ENCODE measurements around the gene MELTF. TPM values are rescaled to one million over a fixed set of nuclear protein-coding genes. Genes with fewer than 3 reads are reported as not detected.

Gene MELTF
- total RNA-seq, 1 donor from 2014 or later, result 3.9 TPM

DNA sequence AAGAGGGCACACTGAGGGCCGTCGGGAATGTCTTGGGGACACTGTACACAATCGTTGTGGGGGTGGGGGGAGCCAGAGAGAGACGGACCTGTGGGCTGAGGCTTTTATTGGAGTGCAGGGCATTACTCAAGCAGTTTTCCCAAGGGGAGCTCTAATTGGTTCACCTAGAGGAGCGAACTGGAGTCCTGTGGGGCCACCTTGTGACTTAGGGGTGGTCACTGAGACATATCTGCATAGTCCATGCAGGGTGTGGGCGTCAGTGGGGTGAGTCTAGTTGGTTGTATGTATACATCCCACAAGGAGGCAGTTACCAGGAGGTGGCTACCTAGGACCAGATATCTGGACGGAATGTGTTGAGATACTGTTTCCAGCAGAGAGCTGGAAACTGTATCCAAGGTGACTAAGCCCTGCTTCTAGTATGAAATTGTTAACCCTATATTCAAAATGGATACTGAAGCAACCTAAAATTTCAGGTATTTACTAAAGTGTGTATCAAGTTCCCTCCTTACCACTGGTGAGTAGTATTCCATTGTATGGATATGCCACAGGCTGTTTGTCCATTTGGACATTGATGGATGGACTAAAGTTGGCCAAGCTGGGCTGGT, 58.4 kb downstream of the MELTF start:
- DNase-seq (ENCODE audit: low spot score), result no peak
- H3K27ac Mint-ChIP-seq, result peak overlapping the region; percentile 48
- H3K27me3 Mint-ChIP-seq (ENCODE audit: insufficient read depth), result peaks cover 11% of the 10 kb centered on the region
- intact Hi-C loops (cut with micrococcal nuclease), result loop anchor here (1.0 kb wide), 1 partner anchor 362 kb away; no protein-coding TSS in a partner anchor
- H3K36me3 Mint-ChIP-seq (ENCODE audit: low read depth), result peaks cover 4% of the 10 kb centered on the region
- no peaks in the 10 kb centered on the region for H3K9me3 Mint-ChIP-seq
- peaks cover 17% of the 10 kb centered on the region for H3K4me1 Mint-ChIP-seq (ENCODE audit: low read depth)
- H3K4me3 Mint-ChIP-seq, result peak overlapping the region; percentile 86

DNA sequence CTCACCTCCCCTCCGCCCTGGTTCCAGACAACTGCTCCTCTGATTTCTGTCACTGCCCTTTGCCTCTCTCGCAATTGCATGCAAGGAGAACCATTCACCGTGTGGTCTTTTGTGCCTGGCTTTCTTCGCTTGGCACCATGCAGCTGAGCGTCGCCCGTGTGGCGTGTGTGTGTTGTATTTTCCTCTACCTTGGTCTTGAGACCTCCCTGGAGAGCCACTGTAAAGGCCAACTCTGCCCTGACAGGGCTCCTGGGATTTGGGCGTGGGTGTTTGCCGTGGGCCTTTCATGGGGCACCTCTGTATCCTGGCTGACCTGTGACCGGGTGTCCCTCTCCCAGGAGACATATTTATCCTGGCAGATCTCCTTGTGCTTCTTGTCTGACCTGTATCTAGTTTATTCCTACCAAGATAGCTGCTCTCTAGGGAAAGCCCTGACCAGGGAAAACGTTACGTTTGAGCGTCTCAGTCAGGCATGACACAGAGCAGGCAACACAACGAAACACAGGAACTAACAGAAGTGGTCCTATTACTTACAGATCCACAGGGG, 59.0 kb downstream of the MELTF start:
- intact Hi-C loops (cut with micrococcal nuclease), result loop anchor here (1.0 kb wide), 1 partner anchor 361 kb away; no protein-coding TSS in a partner anchor
- H3K4me1 Mint-ChIP-seq (ENCODE audit: low read depth), result peaks cover 17% of the 10 kb centered on the region
- H3K27ac Mint-ChIP-seq, result peak overlapping the region; percentile 86
- H3K27me3 Mint-ChIP-seq (ENCODE audit: insufficient read depth), result peaks cover 11% of the 10 kb centered on the region
- peak overlapping the region; percentile 86 for H3K4me3 Mint-ChIP-seq
- H3K36me3 Mint-ChIP-seq (ENCODE audit: low read depth), result peaks cover 9% of the 10 kb centered on the region
- H3K9me3 Mint-ChIP-seq, result no peaks in the 10 kb centered on the region
- no peak for DNase-seq (ENCODE audit: low spot score)

DNA sequence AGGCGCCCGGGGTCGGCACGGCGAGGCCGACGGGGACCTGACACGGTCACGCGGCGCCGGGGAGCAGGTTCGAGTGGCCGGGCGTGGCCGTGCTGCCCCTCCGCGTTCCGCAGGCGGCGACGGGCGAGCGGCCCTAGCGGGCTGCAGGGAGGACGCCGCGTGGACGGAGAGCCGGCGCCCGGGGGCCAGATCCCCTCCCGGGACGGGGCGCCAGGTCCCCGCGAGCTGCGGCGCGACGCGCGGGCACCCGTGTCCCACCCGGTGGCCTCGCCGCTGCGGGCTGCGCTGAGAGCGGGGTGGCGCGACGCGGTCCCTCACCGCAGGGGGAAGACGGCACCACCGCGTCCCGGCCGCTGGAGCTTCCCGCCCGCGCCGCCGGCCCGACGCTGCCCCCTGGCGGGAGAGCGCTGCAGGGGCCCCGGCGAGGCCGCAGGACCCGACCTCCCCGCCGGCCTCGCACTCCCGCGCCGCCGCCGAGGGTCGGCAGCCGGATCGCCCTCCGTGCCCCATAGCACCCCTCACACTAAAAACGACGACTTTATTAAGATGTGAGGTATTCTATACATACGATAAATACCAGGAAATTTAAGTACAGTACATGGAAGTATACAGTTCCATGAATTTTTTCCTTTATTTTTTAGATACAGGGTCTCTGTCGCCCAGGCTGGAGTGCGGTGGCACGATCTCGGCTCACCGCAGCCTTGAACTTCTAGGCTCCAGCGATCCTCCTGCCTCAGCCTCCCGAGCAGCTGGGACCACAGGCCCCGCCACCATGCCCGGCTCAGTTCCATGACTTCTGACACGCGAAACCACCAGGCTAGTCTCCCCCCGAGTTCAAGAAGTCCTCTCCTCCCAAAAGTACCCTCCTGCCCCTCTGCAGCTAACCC, 59.7 kb downstream of the MELTF start:
- H3K27me3 Mint-ChIP-seq (ENCODE audit: insufficient read depth), result peaks cover 11% of the 10 kb centered on the region
- peak overlapping the region; percentile 86 for H3K4me3 Mint-ChIP-seq
- H3K27ac Mint-ChIP-seq, result peak overlapping the region; percentile 86
- peaks cover 17% of the 10 kb centered on the region for H3K4me1 Mint-ChIP-seq (ENCODE audit: low read depth)
- no peaks in the 10 kb centered on the region for H3K9me3 Mint-ChIP-seq
- intact Hi-C loops (cut with micrococcal nuclease), result loop anchor here (1.0 to 2.0 kb wide), 6 partner anchors 28 to 433 kb away; partner anchors contain the start of genes FBXO45, MELTF, NCBP2 and SENP5
- DNase-seq (ENCODE audit: low spot score), result peak; percentile 67
- H3K36me3 Mint-ChIP-seq (ENCODE audit: low read depth), result peaks cover 10% of the 10 kb centered on the region

DNA sequence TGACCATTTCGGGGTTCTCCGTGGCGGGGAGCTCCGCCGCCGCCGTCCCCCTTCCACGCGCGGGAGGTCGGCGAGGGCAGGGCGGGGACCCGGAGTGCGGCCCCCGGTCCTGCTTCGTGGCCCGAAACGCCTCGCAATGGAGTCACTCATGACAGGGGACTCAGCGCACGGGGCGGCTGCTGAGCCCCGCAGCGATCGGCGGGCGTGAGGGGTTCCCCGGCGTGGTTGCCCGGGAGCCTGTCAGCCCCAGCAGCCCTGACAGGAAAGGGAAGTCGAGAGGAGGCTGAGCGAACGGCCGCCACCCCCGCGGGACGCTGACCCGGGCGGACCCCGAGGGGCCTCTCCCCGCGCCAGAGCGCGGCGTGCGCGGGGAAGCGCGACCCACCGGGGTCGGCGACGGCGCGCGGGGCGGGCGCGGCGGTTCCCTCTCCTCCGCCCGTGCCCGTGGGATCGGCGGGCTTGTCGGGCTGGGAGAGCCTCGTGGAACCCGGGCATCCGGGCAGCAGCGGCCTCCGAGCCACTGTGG, 60.4 kb downstream of the MELTF start:
- H3K9me3 Mint-ChIP-seq, result no peaks in the 10 kb centered on the region
- peaks cover 10% of the 10 kb centered on the region for H3K36me3 Mint-ChIP-seq (ENCODE audit: low read depth)
- intact Hi-C loops (cut with micrococcal nuclease), result loop anchor here (1.0 to 2.0 kb wide), 6 partner anchors 27 to 432 kb away; partner anchors contain the start of genes FBXO45, MELTF, NCBP2 and SENP5
- peak; percentile 44 for DNase-seq (ENCODE audit: low spot score)
- H3K4me1 Mint-ChIP-seq (ENCODE audit: low read depth), result peaks cover 17% of the 10 kb centered on the region
- peak overlapping the region; percentile 83 for H3K4me3 Mint-ChIP-seq
- peak overlapping the region; percentile 78 for H3K27ac Mint-ChIP-seq
- peaks cover 11% of the 10 kb centered on the region for H3K27me3 Mint-ChIP-seq (ENCODE audit: insufficient read depth)

DNA sequence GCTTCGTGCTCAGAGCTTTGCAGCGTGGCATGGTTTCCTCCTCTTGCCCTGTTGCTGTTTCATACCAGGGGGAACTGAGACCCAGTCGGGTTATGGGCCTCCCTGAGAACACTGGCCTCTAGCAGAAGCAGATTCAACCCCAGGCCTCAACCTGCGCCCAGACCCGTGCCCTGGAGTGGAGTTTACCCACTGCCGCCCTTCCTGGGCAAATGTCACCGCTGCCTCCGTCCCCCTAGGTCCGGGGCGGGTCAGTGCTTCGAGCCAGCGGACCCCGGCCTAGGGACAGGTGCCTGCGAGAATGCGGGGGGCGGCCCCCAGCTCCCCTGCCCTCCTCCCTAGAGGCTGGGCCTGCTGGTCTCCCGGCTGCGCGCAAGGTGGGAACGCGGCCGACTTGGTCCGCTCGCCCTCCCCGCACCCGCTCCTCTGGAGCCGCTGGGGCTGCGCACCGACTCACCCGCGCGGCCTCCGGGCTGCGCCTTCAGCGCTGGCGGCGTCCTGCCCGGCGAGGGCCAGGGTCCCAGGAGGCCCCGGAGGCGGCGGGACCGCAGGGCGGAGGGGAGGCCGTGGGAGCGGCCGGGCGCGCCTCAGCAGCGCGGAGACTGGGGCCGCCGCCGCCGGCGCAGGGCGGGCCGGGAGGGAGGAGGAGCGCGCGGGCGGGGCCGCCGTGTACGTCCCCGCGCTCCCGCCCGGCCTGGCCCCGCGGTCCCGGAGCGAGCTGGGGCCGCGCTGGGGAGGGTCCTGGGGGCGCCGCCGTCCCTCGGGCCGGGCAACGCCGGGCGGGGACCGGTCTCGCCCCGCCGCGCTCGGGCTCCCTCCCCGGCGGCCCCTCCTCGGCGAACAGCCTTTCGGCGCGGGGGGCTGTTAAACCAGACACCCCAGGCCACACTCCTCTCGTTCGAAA, 61.1 kb downstream of the MELTF start, which contains the start of gene PIGZ:
PIGZ (minus strand) TSS at position 601 of the 901 bp plus-strand sequence. CDS start 16,802 bp downstream, outside the sequence.
- Mint-ChIP-seq H3K27me3 (ENCODE audit: insufficient read depth) (peaks cover 11% of the 10 kb centered on the region), H3K4me3 (peak within 1 kb of the TSS; percentile 83), H3K9me3 (no peaks in the 10 kb centered on the region), H3K36me3 (ENCODE audit: low read depth) (peaks cover 10% of the 10 kb centered on the region), H3K4me1 (ENCODE audit: low read depth) (peaks cover 17% of the 10 kb centered on the region), H3K27ac (peak within 1 kb of the TSS; percentile 78)
- intact Hi-C loops (cut with micrococcal nuclease), result loop anchor here (1.0 to 2.0 kb wide), 6 partner anchors 26 to 432 kb away; partner anchors contain the start of genes FBXO45, MELTF, NCBP2 and SENP5
- peak; percentile 48 for DNase-seq (ENCODE audit: low spot score)

DNA sequence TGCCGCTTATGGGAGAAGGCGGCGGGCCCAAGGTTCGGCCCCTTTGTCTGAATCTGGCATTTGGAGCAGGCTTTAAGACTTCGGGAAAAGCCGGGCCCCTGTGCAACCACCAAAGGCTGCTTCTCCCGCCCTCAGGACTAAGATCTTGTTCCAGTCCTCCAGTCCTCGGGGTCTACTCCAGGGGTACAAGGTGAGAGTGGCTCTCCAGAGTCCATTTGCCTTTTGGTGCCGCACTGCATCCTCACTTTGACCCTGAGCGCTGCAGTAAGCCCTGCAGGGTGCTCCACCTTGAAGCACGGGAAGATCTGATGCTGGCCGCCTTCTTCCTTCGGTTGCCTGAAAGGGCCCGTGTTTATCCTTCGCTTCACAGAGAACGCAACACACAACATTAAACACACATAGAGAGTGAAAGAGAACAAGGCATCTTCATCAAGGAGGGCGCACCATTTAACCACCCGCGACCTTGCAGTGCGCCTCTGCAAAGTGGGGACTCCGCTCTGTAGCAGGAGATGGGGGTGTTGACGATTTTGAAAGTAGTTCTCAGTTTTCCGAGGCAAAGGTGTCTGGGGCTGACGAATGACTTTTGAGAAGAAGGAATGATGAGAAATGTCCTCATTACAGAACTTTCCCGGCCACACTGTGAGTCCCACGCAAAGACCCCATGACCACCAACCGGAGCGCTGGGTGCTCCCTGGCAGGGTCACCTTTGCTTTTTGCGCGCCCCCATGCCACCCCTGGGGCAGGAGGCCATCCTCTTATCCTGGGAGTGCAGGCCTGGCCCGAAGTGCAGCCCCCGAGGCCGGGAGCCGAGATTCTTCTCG, 62.0 kb downstream of the MELTF start:
- Mint-ChIP-seq H3K4me3 (peak overlapping the region; percentile 80), H3K4me1 (ENCODE audit: low read depth) (peaks cover 17% of the 10 kb centered on the region), H3K9me3 (no peaks in the 10 kb centered on the region), H3K36me3 (ENCODE audit: low read depth) (peaks cover 10% of the 10 kb centered on the region), H3K27ac (no peak overlapping the region), H3K27me3 (ENCODE audit: insufficient read depth) (peaks cover 11% of the 10 kb centered on the region)
- DNase-seq (ENCODE audit: low spot score), result no peak
- intact Hi-C loops (cut with micrococcal nuclease), result loop anchor here (2.0 kb wide), 2 partner anchors 61 to 431 kb away; partner anchors contain the start of gene MELTF

DNA sequence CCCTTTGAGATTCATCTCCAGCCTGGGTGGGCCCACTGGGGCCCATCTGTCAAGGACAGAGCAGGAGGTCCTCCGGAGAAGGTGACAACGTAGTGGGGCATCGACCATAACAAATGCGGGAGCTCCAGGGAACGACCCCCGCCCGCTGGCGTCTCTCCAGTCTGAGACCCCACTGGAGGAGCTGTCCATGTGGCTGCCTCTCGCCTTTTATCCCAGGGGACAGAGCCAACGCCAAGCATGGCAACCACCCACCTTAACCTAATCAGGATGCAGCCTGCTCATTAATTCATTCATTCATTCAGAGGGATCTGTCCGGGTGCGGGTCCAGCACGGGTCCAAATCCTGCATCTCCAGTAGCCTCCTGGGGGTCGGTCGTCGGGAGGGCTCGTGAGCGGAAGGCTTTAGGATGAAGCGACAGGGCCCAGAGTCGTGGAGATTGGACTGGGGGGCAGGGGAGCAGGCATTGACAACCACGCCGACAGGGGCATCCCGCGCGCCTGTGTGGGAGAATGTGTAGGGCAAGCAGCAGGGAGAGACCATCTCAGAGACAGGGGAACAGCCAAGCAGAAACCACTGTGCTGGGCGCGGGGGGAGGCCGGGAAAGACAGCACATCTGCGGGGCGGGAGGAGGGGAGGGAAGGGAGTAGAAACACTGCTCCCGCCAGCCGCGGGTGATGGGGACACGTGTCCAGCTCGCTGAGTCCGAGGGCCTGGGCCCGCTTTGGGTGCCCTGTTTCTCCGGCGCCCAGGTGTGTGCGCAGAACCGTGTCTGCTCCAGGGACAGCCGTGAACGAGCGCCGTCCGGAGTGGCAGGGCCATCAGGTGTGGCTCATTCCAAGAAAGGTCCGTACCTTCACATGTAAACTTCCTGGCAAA, 62.9 kb downstream of the MELTF start:
- Mint-ChIP-seq H3K4me3 (peak overlapping the region; percentile 80), H3K9me3 (no peaks in the 10 kb centered on the region), H3K27me3 (ENCODE audit: insufficient read depth) (peaks cover 13% of the 10 kb centered on the region), H3K36me3 (ENCODE audit: low read depth) (peaks cover 10% of the 10 kb centered on the region), H3K4me1 (ENCODE audit: low read depth) (peaks cover 17% of the 10 kb centered on the region), H3K27ac (no peak overlapping the region)
- no peak for DNase-seq (ENCODE audit: low spot score)
- intact Hi-C loops (cut with micrococcal nuclease), result no loop called here

DNA sequence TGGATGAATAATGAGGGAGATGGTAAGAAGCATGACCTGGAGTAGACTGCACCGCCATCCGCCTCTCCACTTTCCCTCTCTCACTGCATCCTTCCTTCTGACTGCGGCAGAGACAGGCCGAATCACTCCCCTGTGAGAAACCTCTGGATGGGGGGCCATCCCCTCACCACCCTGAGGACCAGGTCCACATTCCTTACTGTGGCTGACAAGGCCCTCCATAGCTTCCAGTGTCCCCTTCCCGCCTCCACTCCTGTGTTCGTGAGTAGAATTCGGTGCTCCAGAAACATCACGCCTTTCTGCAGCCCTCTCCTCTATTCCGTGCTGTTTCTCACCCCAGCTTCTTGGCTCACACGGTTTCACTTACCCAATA, 63.8 kb downstream of the MELTF start:
- no peak for DNase-seq (ENCODE audit: low spot score)
- H3K36me3 Mint-ChIP-seq (ENCODE audit: low read depth), result peaks cover 10% of the 10 kb centered on the region
- H3K9me3 Mint-ChIP-seq, result no peaks in the 10 kb centered on the region
- peaks cover 9% of the 10 kb centered on the region for H3K27me3 Mint-ChIP-seq (ENCODE audit: insufficient read depth)
- intact Hi-C loops (cut with micrococcal nuclease), result no loop called here
- no peak overlapping the region for H3K4me3 Mint-ChIP-seq
- H3K27ac Mint-ChIP-seq, result no peak overlapping the region
- H3K4me1 Mint-ChIP-seq (ENCODE audit: low read depth), result peaks cover 17% of the 10 kb centered on the region

DNA sequence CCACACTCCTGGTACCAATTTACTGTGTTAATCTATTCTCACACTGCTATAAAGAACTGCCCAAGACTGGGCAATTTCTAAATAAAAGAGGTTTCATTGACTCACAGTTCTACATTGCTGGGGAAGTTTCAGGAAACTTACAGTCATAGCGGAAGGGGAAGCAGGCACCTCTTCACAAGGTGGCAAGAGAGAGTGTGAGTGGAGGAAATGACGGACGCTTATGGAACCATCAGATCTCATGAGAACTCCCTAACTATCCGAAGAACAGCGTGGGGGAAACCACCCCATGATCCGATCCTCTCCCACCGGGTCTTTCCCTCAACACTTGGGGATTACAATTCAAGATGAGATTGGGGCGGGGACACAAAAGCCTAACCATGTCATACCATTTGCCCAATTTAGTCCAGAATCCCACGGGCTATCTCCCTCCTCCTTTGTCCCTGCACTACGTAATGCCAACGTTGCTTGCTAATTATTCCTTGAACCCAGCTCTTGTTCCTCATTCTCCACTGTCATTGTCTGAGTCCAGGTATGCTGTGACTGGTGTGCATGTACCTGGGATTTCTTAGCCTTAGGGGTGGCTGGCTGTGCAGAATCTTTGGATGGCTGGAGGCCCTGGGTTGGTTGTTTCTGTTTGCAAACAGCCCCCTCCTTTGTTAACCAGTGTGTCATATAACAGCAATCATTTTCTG, 64.4 kb downstream of the MELTF start:
- Mint-ChIP-seq H3K36me3 (ENCODE audit: low read depth) (peaks cover 10% of the 10 kb centered on the region), H3K4me1 (ENCODE audit: low read depth) (peaks cover 11% of the 10 kb centered on the region), H3K27me3 (ENCODE audit: insufficient read depth) (peaks cover 6% of the 10 kb centered on the region), H3K9me3 (no peaks in the 10 kb centered on the region), H3K27ac (no peak overlapping the region), H3K4me3 (no peak overlapping the region)
- intact Hi-C loops (cut with micrococcal nuclease), result no loop called here
- DNase-seq (ENCODE audit: low spot score), result no peak

DNA sequence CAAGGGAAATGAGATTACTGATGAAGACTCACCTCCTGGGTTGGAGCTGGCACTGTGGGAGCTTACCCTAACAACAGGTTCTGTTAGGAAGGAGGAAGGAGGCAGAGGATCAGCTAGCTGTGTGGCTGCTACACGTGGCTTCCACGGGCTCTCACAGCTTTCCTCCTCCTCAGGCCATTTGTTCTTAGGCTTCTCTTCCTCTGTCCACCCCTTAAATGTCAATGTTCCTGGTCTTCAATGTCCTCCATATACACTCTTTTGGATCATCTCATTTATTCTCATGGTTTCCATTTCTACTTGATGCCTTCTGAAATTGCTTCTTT, 66.0 kb downstream of the MELTF start:
- DNase-seq (ENCODE audit: low spot score), result no peak
- H3K27me3 Mint-ChIP-seq (ENCODE audit: insufficient read depth), result peaks cover 4% of the 10 kb centered on the region
- peaks cover 9% of the 10 kb centered on the region for H3K4me1 Mint-ChIP-seq (ENCODE audit: low read depth)
- intact Hi-C loops (cut with micrococcal nuclease), result no loop called here
- H3K9me3 Mint-ChIP-seq, result no peaks in the 10 kb centered on the region
- peaks cover 10% of the 10 kb centered on the region for H3K36me3 Mint-ChIP-seq (ENCODE audit: low read depth)
- no peak overlapping the region for H3K27ac Mint-ChIP-seq
- H3K4me3 Mint-ChIP-seq, result no peak overlapping the region
